CD4-positive, CD25-positive, alpha-beta regulatory T cell (primary cell): ENCODE data around the gene TRPV4. TPM values are rescaled to one million over a fixed set of nuclear protein-coding genes. Genes with fewer than 3 reads are reported as not detected.

Experiments
- ATAC-seq, 2 donors: fragments of 150-1000 bp; cut with Tn5 transposase; one replicate each; pipeline ENCODE4 v1.10.0; 2021; ENCODE audit warnings: low read depth in 2 of 2, moderate number of reproducible peaks in 2 of 2, moderate library complexity in 1 of 2
- DNase-seq, 3 donors: peaks; one replicate each; pipeline versions ENCODE4 v3.0.0 to v3.0.0-alpha.2; 2012 to 2022; ENCODE audit warnings: mixed read lengths in 1 of 3
- H3K27ac ChIP-seq: one replicate; pipeline ENCODE4 v1.7.0; 2013; ENCODE audit warnings: mild to moderate bottlenecking, low read length; ENCODE audit not compliant: insufficient read depth, poor library complexity, severe bottlenecking
- H3K27me3 ChIP-seq: one replicate; pipeline ENCODE4 v1.7.0; 2013; ENCODE audit warnings: low read length; ENCODE audit not compliant: control insufficient read depth, insufficient read depth
- H3K36me3 ChIP-seq: one replicate; pipeline ENCODE4 v1.7.0; 2013; ENCODE audit warnings: mild to moderate bottlenecking, low read length, moderate library complexity; ENCODE audit not compliant: control insufficient read depth, insufficient read depth
- H3K4me1 ChIP-seq: 2 replicates; pipeline ENCODE4 v1.7.0; 2013; ENCODE audit warnings: mild to moderate bottlenecking, low read length; ENCODE audit not compliant: insufficient read depth, control insufficient read depth, poor library complexity, severe bottlenecking
- H3K4me3 ChIP-seq: one replicate; pipeline ENCODE4 v1.7.0; 2013; ENCODE audit warnings: low read depth, mild to moderate bottlenecking, low read length, moderate library complexity
- H3K9me3 ChIP-seq, 2 experiments: 1 replicate in 1 of 2; 2 replicates in 1 of 2; pipeline ENCODE4 v1.7.0; 2013; ENCODE audit warnings: low read length in 2 of 2, mild to moderate bottlenecking in 1 of 2, moderate library complexity in 1 of 2; ENCODE audit not compliant: control insufficient read depth in 2 of 2
- H3K27ac Mint-ChIP-seq, 3 donors: one replicate each; pipeline ENCODE4 v1.8.0; 2020 to 2022; ENCODE audit warnings: mild to moderate bottlenecking in 3 of 3, mixed read lengths in 3 of 3, moderate library complexity in 2 of 3
- H3K27me3 Mint-ChIP-seq: one replicate; pipeline ENCODE4 v1.8.0; 2022; ENCODE audit warnings: mild to moderate bottlenecking, mixed read lengths
- H3K36me3 Mint-ChIP-seq: one replicate; pipeline ENCODE4 v1.8.0; 2020; ENCODE audit warnings: mixed read lengths
- H3K4me1 Mint-ChIP-seq, 4 donors: one replicate each; pipeline ENCODE4 v1.8.0; 2020 to 2022; ENCODE audit warnings: mixed read lengths in 4 of 4, mild to moderate bottlenecking in 1 of 4
- H3K4me3 Mint-ChIP-seq, 4 donors: one replicate each; pipeline ENCODE4 v1.8.0; 2020 to 2022; ENCODE audit warnings: mild to moderate bottlenecking in 4 of 4, mixed read lengths in 4 of 4, moderate library complexity in 3 of 4
- H3K9me3 Mint-ChIP-seq, 7 donors: one replicate each; pipeline ENCODE4 v1.8.0; 2020 to 2022; ENCODE audit warnings: mixed read lengths in 7 of 7, mild to moderate bottlenecking in 3 of 7, moderate library complexity in 2 of 7
- polyA plus RNA-seq, 4 donors: library from polyadenylated mRNA; unstranded; fragments of 300-500 nt; fragmentation: Illumina TruSeq; gene quantifications; one replicate each; pipeline ENCODE4 v1.2.3, GENCODE V29; 2021
- total RNA-seq: library from RNA; stranded (reverse); gene quantifications from one replicate; pipeline ENCODE4 v1.2.3, GENCODE V29; 2022

TRPV4 gene
- total and polyA plus RNA-seq, 5 donors from 2014 or later = not detected

DNA sequence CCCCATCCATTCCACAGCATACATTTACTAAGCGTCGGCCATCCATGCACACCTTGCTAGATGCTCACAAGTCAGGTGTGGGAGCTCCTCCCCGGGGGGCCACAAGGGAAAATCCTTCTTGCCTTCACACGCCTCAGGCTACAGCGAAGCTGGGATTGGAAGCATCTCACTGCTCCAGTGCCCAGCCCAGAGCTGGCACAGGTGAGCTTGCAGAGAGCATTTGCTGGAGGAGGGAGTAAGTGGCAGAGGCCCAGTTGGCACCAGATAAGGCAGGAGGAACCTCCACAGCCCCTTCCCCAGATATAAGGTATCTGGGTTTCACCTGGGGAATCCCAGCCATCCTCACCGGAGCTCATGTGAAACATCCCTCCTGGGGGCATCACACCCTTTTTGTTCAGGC lies 1.8 kb downstream of the TRPV4 start:
- ATAC-seq (no peak), DNase-seq (no peak)
- peaks cover 4% of the 10 kb centered on the region for H3K36me3 Mint-ChIP-seq
- no peaks in the 10 kb centered on the region for H3K9me3 Mint-ChIP-seq
- no peak overlapping the region for H3K4me3 Mint-ChIP-seq
- no peaks in the 10 kb centered on the region for H3K27me3 ChIP-seq
- no peaks in the 10 kb centered on the region for H3K36me3 ChIP-seq
- no peak overlapping the region for H3K4me3 ChIP-seq
- H3K27ac ChIP-seq = no peak overlapping the region
- no peak overlapping the region for H3K27ac Mint-ChIP-seq
- H3K4me1 ChIP-seq = no peaks in the 10 kb centered on the region
- peaks cover 0 to 3% (median 2%) of the 10 kb centered on the region in 4 donors for H3K4me1 Mint-ChIP-seq
- peaks cover 43% of the 10 kb centered on the region for H3K27me3 Mint-ChIP-seq
- no peaks in the 10 kb centered on the region for H3K9me3 ChIP-seq

- no peaks in the 10 kb centered on the region for H3K4me1 ChIP-seq
- H3K27ac ChIP-seq = no peak overlapping the region
- Mint-ChIP-seq H3K27me3 (peaks cover 43% of the 10 kb centered on the region), H3K36me3 (peaks cover 4% of the 10 kb centered on the region), H3K4me3 (no peak overlapping the region), H3K4me1 (peaks cover 0 to 3% (median 2%) of the 10 kb centered on the region in 4 donors), H3K9me3 (no peaks in the 10 kb centered on the region), H3K27ac (no peak overlapping the region)
- ATAC-seq (no peak), DNase-seq (no peak)
- no peak overlapping the region for H3K4me3 ChIP-seq
- no peaks in the 10 kb centered on the region for H3K9me3 ChIP-seq
- no peaks in the 10 kb centered on the region for H3K36me3 ChIP-seq
- H3K27me3 ChIP-seq = no peaks in the 10 kb centered on the region
Observed at GRCh38 chr12:109830718-109831117, 2.5 kb downstream of the TRPV4 start.

DNA sequence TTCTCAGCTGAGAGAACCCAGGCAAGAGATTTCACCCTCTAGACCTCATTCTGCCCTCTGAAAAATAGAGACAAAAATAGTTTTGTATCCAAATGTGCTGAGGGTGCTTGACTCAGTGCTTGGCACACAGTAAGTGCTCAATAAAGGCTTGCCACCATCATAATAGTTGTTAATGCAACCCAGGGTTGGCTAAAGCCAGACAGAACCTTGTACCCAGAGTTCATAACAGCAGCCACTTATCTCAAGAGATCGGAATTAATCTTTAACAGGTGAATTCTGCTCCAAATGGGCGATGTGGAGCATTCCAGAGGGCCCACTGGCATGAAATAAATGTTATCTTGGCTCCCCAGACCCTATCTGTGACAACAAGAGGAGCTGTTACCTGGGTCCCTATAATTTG lies 2.9 kb downstream of the TRPV4 start:
- Histone ChIP-seq H3K27me3 (peaks cover 3% of the 10 kb centered on the region), H3K36me3 (no peaks in the 10 kb centered on the region), H3K4me1 (no peaks in the 10 kb centered on the region), H3K27ac (no peak overlapping the region), H3K4me3 (no peak overlapping the region), H3K9me3 (no peaks in the 10 kb centered on the region)
- no peak for ATAC-seq
- H3K4me3 Mint-ChIP-seq = no peak overlapping the region
- no peaks in the 10 kb centered on the region for H3K9me3 Mint-ChIP-seq
- peaks cover 0 to 3% (median 2%) of the 10 kb centered on the region in 4 donors for H3K4me1 Mint-ChIP-seq
- no peak for DNase-seq
- H3K27ac Mint-ChIP-seq = no peak overlapping the region
- H3K27me3 Mint-ChIP-seq = peaks cover 41% of the 10 kb centered on the region
- peaks cover 4% of the 10 kb centered on the region for H3K36me3 Mint-ChIP-seq

- peaks cover 3% of the 10 kb centered on the region for H3K27me3 ChIP-seq
Observed at GRCh38 chr12:109829667-109830066, 3.5 kb downstream of the TRPV4 start.

GRCh38 chr12:109828754-109829511 lies 4.3 kb downstream of the TRPV4 start:
- Histone ChIP-seq H3K27ac (no peak overlapping the region), H3K9me3 (no peaks in the 10 kb centered on the region), H3K36me3 (no peaks in the 10 kb centered on the region), H3K27me3 (peaks cover 3% of the 10 kb centered on the region), H3K4me1 (no peaks in the 10 kb centered on the region), H3K4me3 (no peak overlapping the region)
- peaks cover 0 to 3% (median 2%) of the 10 kb centered on the region in 4 donors for H3K4me1 Mint-ChIP-seq
- H3K4me3 Mint-ChIP-seq = no peak overlapping the region
- H3K27ac Mint-ChIP-seq = no peak overlapping the region
- no peaks in the 10 kb centered on the region for H3K9me3 Mint-ChIP-seq
- peaks cover 4% of the 10 kb centered on the region for H3K36me3 Mint-ChIP-seq
- no peak for ATAC-seq
- DNase-seq = no peak
- peaks cover 28% of the 10 kb centered on the region for H3K27me3 Mint-ChIP-seq

More at GRCh38 chr12:109829667-109830066, 3.5 kb downstream of the TRPV4 start:
- peaks cover 35% of the 10 kb centered on the region for H3K27me3 Mint-ChIP-seq
- DNase-seq = no peak
- H3K9me3 ChIP-seq = no peaks in the 10 kb centered on the region
- H3K27ac ChIP-seq = no peak overlapping the region
- no peak overlapping the region for H3K27ac Mint-ChIP-seq
- no peaks in the 10 kb centered on the region for H3K9me3 Mint-ChIP-seq
- H3K36me3 Mint-ChIP-seq = peaks cover 4% of the 10 kb centered on the region
- ATAC-seq = no peak
- H3K4me3 ChIP-seq = no peak overlapping the region
- H3K4me3 Mint-ChIP-seq = no peak overlapping the region
- peaks cover 0 to 3% (median 2%) of the 10 kb centered on the region in 4 donors for H3K4me1 Mint-ChIP-seq
- no peaks in the 10 kb centered on the region for H3K4me1 ChIP-seq
- H3K36me3 ChIP-seq = no peaks in the 10 kb centered on the region

DNA sequence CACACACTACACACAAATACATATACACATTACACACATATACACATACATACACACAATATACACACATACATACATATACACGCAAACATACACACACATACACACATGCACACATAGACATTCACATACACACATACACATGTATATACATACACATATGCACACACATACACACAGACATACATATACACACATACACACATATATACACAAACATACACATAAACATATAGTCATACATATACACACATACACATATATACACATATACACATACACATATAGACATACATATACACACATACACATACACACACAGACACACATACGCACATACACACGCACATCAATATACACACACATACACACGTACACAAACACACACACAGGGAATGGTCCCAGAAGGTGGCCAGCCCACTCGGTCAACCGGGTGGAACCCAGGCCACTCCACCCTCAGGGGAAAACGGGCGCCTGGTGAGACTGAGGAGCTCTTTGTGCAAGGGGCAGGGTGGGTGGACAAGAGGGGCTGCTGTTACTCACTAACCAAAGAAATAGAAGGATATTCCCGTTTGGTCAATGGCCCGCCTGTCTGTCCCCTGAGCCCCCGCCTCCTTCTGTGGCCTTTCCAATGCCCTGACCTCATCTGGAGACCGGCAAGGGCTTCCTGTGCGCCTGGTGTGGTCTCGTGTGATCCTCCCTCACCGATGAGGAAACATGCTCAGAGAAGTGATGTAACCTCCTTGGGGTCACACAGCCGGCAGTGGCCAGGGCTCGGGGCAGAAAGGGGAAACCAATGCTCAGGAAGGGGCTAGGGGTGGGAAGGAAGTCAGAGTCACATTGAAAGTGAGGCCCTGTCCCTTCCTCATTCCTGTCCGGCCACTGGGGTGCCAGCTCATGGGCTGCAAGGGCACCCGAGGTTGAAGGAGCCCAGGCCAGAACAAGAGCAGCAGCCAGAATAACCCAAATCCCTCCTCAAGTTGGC lies 5.3 kb downstream of the TRPV4 start:
- Histone ChIP-seq H3K9me3 (no peaks in the 10 kb centered on the region), H3K36me3 (no peaks in the 10 kb centered on the region), H3K27ac (no peak overlapping the region), H3K4me3 (no peak overlapping the region), H3K4me1 (no peaks in the 10 kb centered on the region), H3K27me3 (peaks cover 3% of the 10 kb centered on the region)
- H3K4me1 Mint-ChIP-seq = no peaks in the 10 kb centered on the region
- H3K9me3 Mint-ChIP-seq = no peaks in the 10 kb centered on the region
- peaks cover 21% of the 10 kb centered on the region for H3K27me3 Mint-ChIP-seq
- DNase-seq = no peak
- no peak overlapping the region for H3K27ac Mint-ChIP-seq
- H3K36me3 Mint-ChIP-seq = no peaks in the 10 kb centered on the region
- peak; percentile 22 for ATAC-seq
- H3K4me3 Mint-ChIP-seq = no peak overlapping the region

- Histone ChIP-seq H3K36me3 (no peaks in the 10 kb centered on the region), H3K27me3 (peaks cover 3% of the 10 kb centered on the region), H3K4me3 (no peak overlapping the region), H3K4me1 (no peaks in the 10 kb centered on the region), H3K27ac (no peak overlapping the region), H3K9me3 (no peaks in the 10 kb centered on the region)
- H3K36me3 Mint-ChIP-seq = no peaks in the 10 kb centered on the region
- no peak for ATAC-seq
- DNase-seq = no peak
- no peaks in the 10 kb centered on the region for H3K4me1 Mint-ChIP-seq
- no peak overlapping the region for H3K27ac Mint-ChIP-seq
- H3K4me3 Mint-ChIP-seq = no peak overlapping the region
- H3K27me3 Mint-ChIP-seq = peaks cover 19% of the 10 kb centered on the region
- H3K9me3 Mint-ChIP-seq = no peaks in the 10 kb centered on the region
Observed at GRCh38 chr12:109827080-109827479, 6.1 kb downstream of the TRPV4 start.
